Suprapubic skin (tissue), 4 donors: Measurements from ENCODE around the gene SCFD1.

Experiments used
- CTCF ChIP-seq, 2 donors: fragments of 200-600 bp in 1 of 2; fragments of 450-650 bp in 1 of 2; sonication (generic) in 1 of 2; IDR thresholded peaks; one replicate each; pipeline ENCODE4 v1.5.1; 2016 to 2019; ENCODE audit warnings: antibody characterized with exemption in 2 of 2, mild to moderate bottlenecking in 1 of 2, moderate library complexity in 1 of 2
- EP300 ChIP-seq: sonication (generic); formaldehyde crosslinking; IDR thresholded peaks from one replicate; pipeline ENCODE4 v1.6.1; 2017; ENCODE audit warnings: antibody characterized with exemption
- POLR2AphosphoS5 ChIP-seq, 3 donors: sonication (generic); formaldehyde crosslinking; IDR thresholded peaks; one replicate each; pipeline ENCODE4 v1.6.1; 2017; ENCODE audit warnings: antibody characterized with exemption in 3 of 3

DNA sequence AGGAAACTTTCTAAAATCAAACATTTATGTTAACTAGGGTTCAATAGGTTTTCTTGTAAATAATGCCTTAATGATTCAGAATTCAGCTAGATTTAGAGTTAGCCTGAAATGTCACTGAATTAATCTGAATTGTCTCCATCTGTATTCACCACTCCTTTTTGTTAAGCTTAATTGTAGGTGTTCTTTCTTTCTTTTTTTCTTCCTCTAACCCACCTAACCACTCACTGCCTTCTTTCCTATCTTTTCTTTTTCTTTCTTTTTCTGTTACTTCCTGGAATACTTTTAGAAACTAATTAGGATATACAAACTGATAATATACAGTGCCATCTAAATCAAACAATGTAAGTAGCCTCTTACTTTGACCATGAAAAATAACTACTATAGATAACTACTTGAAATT, 33.2 kb upstream of the SCFD1 start:
- TF ChIP-seq CTCF (IDR thresholded peaks at IDR 0.05) (no peak), EP300 (no peak), POLR2AphosphoS5 (IDR thresholded peaks at IDR 0.05) (no peak)
